Chondrocyte (in vitro differentiated cells): Measurements from ENCODE around the gene DNAJC8. TPM values are rescaled to one million over a fixed set of nuclear protein-coding genes. Genes with fewer than 3 reads are reported as not detected.

Experiments
- DNase-seq: peaks from one replicate; pipeline ENCODE4 v3.0.0; 2021; ENCODE audit warnings: mixed read lengths, low spot score
- H3K27ac Mint-ChIP-seq: one replicate; pipeline ENCODE4 v1.8.0; 2021; ENCODE audit warnings: mild to moderate bottlenecking, moderate library complexity, mixed read lengths; ENCODE audit not compliant: unreplicated experiment
- H3K27me3 Mint-ChIP-seq: 2 replicates; pipeline ENCODE4 v1.8.0; 2021; ENCODE audit warnings: low read depth, mixed read lengths
- H3K36me3 Mint-ChIP-seq: 2 replicates; pipeline ENCODE4 v1.8.0; 2021; ENCODE audit warnings: low read depth, mixed read lengths
- H3K4me1 Mint-ChIP-seq: 2 replicates; pipeline ENCODE4 v1.8.0; 2021; ENCODE audit warnings: low read depth, mild to moderate bottlenecking, mixed read lengths
- H3K4me3 Mint-ChIP-seq: one replicate; pipeline ENCODE4 v1.8.0; 2021; ENCODE audit warnings: mild to moderate bottlenecking, moderate library complexity, mixed read lengths; ENCODE audit not compliant: unreplicated experiment
- H3K9me3 Mint-ChIP-seq: 2 replicates; pipeline ENCODE4 v1.8.0; 2021; ENCODE audit warnings: low read depth, mixed read lengths
- CTCF ChIP-seq: fragments of 200-600 bp; sonication (generic); IDR thresholded peaks from 2 replicates; pipeline ENCODE4 v1.5.0; 2021; ENCODE audit warnings: antibody characterized with exemption, mild to moderate bottlenecking, moderate library complexity
- total RNA-seq: library from RNA; stranded (reverse); gene quantifications from 3 replicates; pipeline ENCODE4 v1.2.1, GENCODE V29; 2021

The DNAJC8 gene
- total RNA-seq, 1 donor from 2014 or later: 72.8 TPM

- H3K27me3 Mint-ChIP-seq: no peaks in the 10 kb centered on the region
- no peak for DNase-seq
- H3K4me3 Mint-ChIP-seq: no peak overlapping the region
- no peak overlapping the region for H3K27ac Mint-ChIP-seq
- peaks cover 30% of the 10 kb centered on the region for H3K4me1 Mint-ChIP-seq
- TF ChIP-seq CTCF: no peak
- no peaks in the 10 kb centered on the region for H3K9me3 Mint-ChIP-seq
- H3K36me3 Mint-ChIP-seq: no peaks in the 10 kb centered on the region
Measured at GRCh38 chr1:28244549-28245251, 11.9 kb upstream of the DNAJC8 start.

GRCh38 chr1:28243685-28244311 is 11.0 kb upstream of the DNAJC8 start:
- H3K36me3 Mint-ChIP-seq: no peaks in the 10 kb centered on the region
- H3K4me3 Mint-ChIP-seq: no peak overlapping the region
- H3K9me3 Mint-ChIP-seq: no peaks in the 10 kb centered on the region
- no peak for TF ChIP-seq CTCF
- H3K27ac Mint-ChIP-seq: no peak overlapping the region
- H3K4me1 Mint-ChIP-seq: peaks cover 21% of the 10 kb centered on the region
- DNase-seq: no peak
- H3K27me3 Mint-ChIP-seq: no peaks in the 10 kb centered on the region

- no peak overlapping the region for H3K4me3 Mint-ChIP-seq
- H3K27ac Mint-ChIP-seq: no peak overlapping the region
- H3K4me1 Mint-ChIP-seq: peaks cover 5% of the 10 kb centered on the region
- no peaks in the 10 kb centered on the region for H3K27me3 Mint-ChIP-seq
- DNase-seq: no peak
- no peaks in the 10 kb centered on the region for H3K36me3 Mint-ChIP-seq
- H3K9me3 Mint-ChIP-seq: no peaks in the 10 kb centered on the region
- no peak for TF ChIP-seq CTCF
Measured at GRCh38 chr1:28241638-28242241, 8.9 kb upstream of the DNAJC8 start.

GRCh38 chr1:28240024-28240423 is 7.2 kb upstream of the DNAJC8 start:
- Mint-ChIP-seq H3K4me1 (no peaks in the 10 kb centered on the region), H3K27ac (no peak overlapping the region), H3K36me3 (no peaks in the 10 kb centered on the region), H3K9me3 (no peaks in the 10 kb centered on the region), H3K4me3 (no peak overlapping the region), H3K27me3 (no peaks in the 10 kb centered on the region)
- no peak for DNase-seq
- TF ChIP-seq CTCF: no peak

GRCh38 chr1:28239004-28239403 is 6.2 kb upstream of the DNAJC8 start:
- DNase-seq: no peak
- Mint-ChIP-seq H3K4me1 (no peaks in the 10 kb centered on the region), H3K27me3 (no peaks in the 10 kb centered on the region), H3K27ac (no peak overlapping the region), H3K4me3 (no peak overlapping the region), H3K36me3 (no peaks in the 10 kb centered on the region), H3K9me3 (no peaks in the 10 kb centered on the region)
- TF ChIP-seq CTCF: no peak
